NCI-H146 (cell line): Measurements from ENCODE around the gene CFAP77.

Experiments
- DNase-seq: peaks from one replicate; lab custom pipeline; 2025; lab: John Stamatoyannopoulos, UW

Gene CFAP77

DNA sequence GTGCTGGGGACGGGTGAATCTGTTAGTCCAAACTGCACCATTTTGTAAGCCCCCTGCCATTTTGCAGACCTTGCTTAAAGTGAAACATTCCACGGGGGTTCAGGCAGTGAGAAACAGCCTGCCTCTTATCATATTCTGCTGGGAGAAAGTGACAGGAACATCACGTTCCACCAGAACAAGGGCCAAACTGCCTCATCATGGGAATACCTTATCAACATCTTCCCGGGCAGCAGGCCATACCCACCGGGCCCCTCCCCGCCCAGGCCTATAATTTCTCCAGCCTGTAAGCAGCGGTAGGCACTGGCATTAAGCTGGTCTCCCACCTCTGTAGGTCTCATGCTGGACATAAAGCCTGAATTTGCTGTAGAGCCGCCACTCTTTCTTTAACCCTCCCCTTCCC is 1.5 kb upstream of the CFAP77 start:
- DNase-seq = no peak

DNA sequence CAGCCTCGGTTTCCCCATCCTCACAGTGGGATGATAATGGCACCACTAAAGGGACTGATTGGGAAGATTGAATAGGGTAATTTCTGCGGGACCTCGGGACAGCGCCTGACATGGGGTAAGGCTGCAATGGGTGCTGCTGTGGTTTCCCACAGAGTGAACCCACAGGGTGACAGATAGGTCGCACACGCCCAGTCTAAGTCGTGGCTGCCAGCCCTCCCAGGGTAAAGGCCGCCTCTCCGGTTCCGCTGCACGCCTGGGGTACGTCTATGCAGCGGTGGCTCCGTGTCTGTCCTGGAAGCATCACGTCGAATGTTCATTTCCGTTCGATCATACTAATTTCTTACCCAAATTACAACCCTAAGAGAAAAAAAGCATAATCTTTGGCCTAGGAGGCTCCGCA is 631 bp downstream of the CFAP77 start:
- DNase-seq = no peak

GRCh38 chr9:132411091-132411508 is 1.1 kb downstream of the CFAP77 start:
- DNase-seq = peak; percentile 59

DNA sequence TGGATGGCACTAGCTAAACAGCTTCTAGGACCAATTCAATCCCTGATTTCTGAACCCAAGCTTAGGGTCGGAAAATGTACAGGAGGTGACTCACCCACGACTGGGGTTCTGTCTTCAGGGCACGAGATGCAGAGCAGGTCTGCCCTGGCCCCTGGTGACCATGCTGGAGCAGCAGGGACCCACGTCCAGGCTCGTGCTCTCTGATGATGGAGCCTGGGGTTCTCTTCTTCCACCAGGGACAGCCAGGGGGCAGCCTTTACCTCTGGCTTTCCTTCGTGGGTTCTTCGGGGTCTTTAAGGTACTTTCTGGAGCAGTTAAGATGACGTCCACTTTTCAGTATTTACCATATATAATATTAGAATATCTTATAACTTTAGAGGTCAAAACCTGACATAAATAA is 2.1 kb downstream of the CFAP77 start:
- DNase-seq = no peak

GRCh38 chr9:132413926-132414325 is 3.9 kb downstream of the CFAP77 start:
- DNase-seq = no peak

- peak; percentile 73 for DNase-seq
Measured at GRCh38 chr9:132414731-132415130, 4.7 kb downstream of the CFAP77 start.

DNA sequence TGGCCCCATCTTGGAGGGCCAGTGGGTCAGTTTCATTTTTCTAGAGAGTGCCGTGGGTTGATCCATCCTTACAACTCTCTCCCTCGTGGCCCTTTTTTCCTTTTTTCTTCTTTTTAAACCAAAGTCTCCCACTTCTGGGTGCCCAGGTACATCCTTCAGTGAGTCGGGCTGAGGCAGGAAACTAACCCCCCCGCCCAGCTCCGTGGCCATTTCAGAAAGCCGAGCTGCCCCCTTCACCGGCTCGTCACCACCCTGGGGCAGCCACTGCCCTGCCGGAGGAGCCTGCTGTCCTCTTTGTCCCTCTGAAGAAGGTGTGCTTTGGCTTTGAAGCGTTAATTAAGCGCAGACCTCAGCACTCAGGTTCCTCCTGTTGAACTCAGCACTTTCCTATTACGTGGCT is 5.2 kb downstream of the CFAP77 start:
- no peak for DNase-seq

DNA sequence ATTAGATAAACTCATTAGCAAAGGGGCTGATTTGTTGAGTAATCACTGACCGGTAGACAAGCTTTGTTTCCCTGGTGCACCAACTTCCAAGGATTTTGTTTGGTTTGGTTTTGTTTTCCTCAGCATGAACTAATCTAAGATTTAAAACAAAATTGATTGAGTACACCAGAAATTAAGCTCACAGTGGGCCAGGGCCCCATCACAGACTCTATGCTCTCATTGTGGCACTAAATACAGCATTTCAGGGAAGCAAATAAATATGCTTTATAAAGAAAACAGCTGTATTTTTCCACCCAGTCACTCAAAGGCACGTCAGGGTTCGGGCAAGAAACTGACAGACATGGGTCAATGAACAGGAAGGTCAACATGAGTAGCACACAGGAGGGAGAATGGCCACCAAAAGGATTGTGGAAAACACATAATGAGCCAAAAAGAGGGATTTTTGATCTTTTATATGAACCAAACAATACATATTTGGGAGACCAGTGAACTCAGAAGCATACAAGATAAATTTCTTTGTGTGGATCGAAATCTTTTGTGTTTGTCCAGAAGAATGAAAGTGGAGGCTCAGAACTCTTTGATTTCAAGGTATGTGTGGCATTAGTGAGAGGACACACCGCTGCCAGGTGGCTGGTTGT is 8.8 kb downstream of the CFAP77 start:
- no peak for DNase-seq

DNA sequence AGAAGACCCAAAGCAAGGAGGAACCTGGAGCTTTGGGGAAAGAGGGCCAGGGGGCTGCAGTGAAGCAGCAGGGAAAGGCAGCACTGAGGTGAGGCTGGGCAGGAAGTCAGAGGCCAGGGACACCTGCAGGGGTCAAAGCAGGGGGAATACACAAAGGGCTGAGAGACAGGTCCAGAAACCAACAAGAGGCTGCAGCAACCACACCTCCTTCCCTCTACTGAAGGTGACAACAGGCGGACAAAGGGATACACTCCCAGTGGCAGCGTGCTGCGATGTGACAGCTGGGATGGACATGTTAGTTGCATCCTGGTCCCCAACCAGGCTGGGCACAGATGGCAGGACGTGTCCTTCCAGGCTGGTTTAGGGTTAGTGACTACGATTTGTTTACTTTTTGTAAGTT is 12.6 kb downstream of the CFAP77 start:
- peak; percentile 12 for DNase-seq

GRCh38 chr9:132423503-132423902 is 13.5 kb downstream of the CFAP77 start:
- no peak for DNase-seq

- no peak for DNase-seq
Measured at GRCh38 chr9:132424857-132425674, 15.1 kb downstream of the CFAP77 start.

- DNase-seq = no peak
Measured at GRCh38 chr9:132425675-132426062, 15.7 kb downstream of the CFAP77 start.

- DNase-seq = no peak
Measured at GRCh38 chr9:132426639-132427414, 16.8 kb downstream of the CFAP77 start.

GRCh38 chr9:132430998-132431397 is 21.0 kb downstream of the CFAP77 start:
- no peak for DNase-seq

DNA sequence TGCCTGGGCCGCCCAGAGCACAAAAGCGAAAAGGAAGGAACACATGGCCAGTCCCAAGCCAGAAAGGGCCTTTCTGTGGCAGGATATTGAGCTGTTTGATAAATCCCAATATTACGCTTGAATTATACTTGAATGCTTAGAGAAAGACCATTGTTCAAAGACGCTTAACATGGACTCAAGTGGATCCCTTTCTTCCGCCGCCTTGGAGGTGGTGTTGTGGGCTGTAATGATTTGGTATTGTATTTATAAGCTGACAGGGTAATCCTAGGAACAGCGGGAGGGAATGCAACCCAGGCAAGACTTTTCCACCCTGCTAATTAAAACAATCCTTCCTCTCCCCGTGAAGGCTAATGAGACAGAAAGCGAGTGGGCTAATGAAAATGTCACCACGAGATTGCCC is 24.9 kb downstream of the CFAP77 start:
- DNase-seq = no peak

- no peak for DNase-seq
Measured at GRCh38 chr9:132439153-132439552, 29.1 kb downstream of the CFAP77 start.

- no peak for DNase-seq
Measured at GRCh38 chr9:132440735-132441134, 30.7 kb downstream of the CFAP77 start.

- DNase-seq = no peak
Measured at GRCh38 chr9:132441404-132441803, 31.4 kb downstream of the CFAP77 start.

DNA sequence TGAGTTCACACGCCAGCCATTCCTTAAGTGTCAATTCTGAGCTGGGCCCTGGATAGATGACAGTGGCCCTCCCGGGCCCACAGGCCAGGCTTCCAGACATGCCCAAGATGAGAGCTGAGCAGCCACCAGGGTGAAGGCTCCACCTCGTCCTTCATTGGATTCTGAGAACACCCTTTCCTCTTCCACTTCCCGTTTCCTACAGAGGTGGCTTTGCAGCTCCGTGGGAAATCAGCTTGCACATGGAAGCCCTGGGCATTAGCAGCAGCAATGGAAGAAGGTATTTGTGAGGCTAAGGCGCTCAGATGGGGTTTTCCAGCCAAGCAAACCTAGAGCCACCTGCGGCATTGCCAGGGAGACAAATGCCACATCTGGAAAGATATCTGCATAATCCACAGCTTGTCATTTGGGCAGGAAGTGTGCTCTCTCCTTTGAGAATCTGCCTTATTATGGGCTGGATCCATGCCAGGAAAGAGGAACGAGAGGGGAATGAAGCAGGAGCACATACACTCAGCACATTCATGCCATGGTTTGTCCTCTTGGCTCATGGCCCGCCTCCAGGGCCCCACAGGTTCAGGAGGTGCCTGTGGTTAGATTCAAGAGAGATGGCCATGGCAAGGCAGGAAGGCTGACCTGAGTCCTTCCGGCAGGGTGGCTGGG is 34.1 kb downstream of the CFAP77 start:
- DNase-seq = no peak

DNA sequence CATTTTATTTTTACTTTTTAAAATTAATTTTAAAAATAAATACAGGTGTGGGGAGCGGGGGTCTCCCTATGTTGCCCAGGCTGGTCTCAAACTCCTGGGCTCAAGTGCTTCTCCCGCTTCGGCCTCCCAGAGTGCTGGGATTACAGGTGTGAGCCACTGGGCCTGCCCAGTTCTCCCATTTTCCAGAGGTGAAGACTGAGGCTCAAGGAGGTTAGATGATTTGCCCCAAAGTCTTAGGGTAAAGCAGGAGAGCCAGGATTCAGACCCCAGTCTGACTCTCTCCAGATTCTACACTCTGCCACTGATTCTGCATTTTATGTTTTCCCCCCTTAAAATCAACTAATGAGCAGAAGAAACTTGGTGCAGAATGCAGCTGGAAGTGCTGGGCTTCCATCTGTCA is 36.9 kb downstream of the CFAP77 start:
- DNase-seq = no peak

- no peak for DNase-seq
Measured at GRCh38 chr9:132447346-132447745, 37.3 kb downstream of the CFAP77 start.

DNA sequence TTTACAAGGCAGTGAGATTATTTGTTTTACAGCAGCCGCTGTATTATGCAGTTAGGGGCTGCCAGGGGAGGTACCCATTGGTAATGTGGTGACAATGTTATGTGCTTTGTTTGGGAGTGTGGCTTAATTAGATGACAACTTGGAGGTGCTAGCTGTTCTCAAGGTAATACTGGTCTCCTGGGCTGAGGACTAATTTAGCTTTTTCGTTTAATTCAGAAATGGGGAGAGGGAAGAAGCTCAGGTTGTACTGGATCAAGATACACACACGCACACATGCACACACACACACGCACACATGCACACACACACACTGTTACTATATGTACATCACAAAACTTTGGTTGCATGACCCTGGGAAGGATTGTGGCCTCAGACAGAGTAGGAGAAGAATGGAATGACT is 37.9 kb downstream of the CFAP77 start:
- DNase-seq = no peak
